Large intestine (tissue), 3 donors: ENCODE data around the gene MYO16. TPM values are rescaled to one million over a fixed set of nuclear protein-coding genes. Genes with fewer than 3 reads are reported as not detected.
"Not testable (repeated sequence)": the region's sequence is repeated elsewhere in the genome, so short reads cannot be mapped to it uniquely, and the experiment has no call there.

ENCODE experiments used
- DNase-seq, 2 donors: peaks; one replicate each; pipeline versions ENCODE4 v3.0.0 to v3.0.0-alpha.2; 2013
- H3K27ac ChIP-seq: one replicate; pipeline ENCODE4 v1.5.1; 2013; ENCODE audit warnings: low read length
- H3K27me3 ChIP-seq: 2 replicates; pipeline ENCODE4 v1.6.1; 2013; ENCODE audit warnings: low read length; ENCODE audit not compliant: control insufficient read depth, insufficient read depth
- H3K36me3 ChIP-seq: 2 replicates; pipeline ENCODE4 v1.6.1; 2013; ENCODE audit warnings: low read length; ENCODE audit not compliant: control insufficient read depth, insufficient read depth
- H3K4me1 ChIP-seq: one replicate; pipeline ENCODE4 v1.6.1; 2013; ENCODE audit warnings: low read length; ENCODE audit not compliant: control insufficient read depth, insufficient read depth
- H3K4me3 ChIP-seq: one replicate; pipeline ENCODE4 v1.5.1; 2013; ENCODE audit warnings: low read length
- H3K9me3 ChIP-seq: one replicate; pipeline ENCODE4 v1.6.1; 2013; ENCODE audit warnings: mild to moderate bottlenecking, low read depth, low read length, moderate library complexity; ENCODE audit not compliant: control insufficient read depth
- WGBS: methylation state at CpG from one replicate; pipeline ENCODE4 v1.1.5; 2013; ENCODE audit warnings: low lambda C conversion rate; ENCODE audit not compliant: insufficient coverage; 5-methylcytosine and 5-hydroxymethylcytosine counted together
- polyA plus RNA-seq: library from polyadenylated mRNA; unstranded; fragments of 120-200 nt; gene quantifications from one replicate; pipeline ENCODE4 v1.2.1, GENCODE V29; 2013

Gene MYO16
- polyA plus RNA-seq, 1 donor = 0.27 TPM

- no peak overlapping the region for H3K4me3 ChIP-seq
- no peaks in the 10 kb centered on the region for H3K9me3 ChIP-seq
- no peaks in the 10 kb centered on the region for H3K4me1 ChIP-seq
- H3K27ac ChIP-seq = no peak overlapping the region
- no peak for DNase-seq
- no peaks in the 10 kb centered on the region for H3K27me3 ChIP-seq
- no peaks in the 10 kb centered on the region for H3K36me3 ChIP-seq
- 100% methylated on average over 1 of the region's 10 CpGs for WGBS
Measured at GRCh38 chr13:108985166-108985565, 355.8 kb downstream of the MYO16 start.

- DNase-seq = no peak
- Histone ChIP-seq H3K27me3 (no peaks in the 10 kb centered on the region), H3K4me3 (no peak overlapping the region), H3K36me3 (no peaks in the 10 kb centered on the region), H3K27ac (no peak overlapping the region), H3K4me1 (no peaks in the 10 kb centered on the region), H3K9me3 (no peaks in the 10 kb centered on the region)
- 100% methylated on average over 1 of the region's 4 CpGs for WGBS
Measured at GRCh38 chr13:108987517-108987916, 358.1 kb downstream of the MYO16 start.

- Histone ChIP-seq H3K4me3 (no peak overlapping the region), H3K27ac (no peak overlapping the region), H3K9me3 (no peaks in the 10 kb centered on the region), H3K4me1 (no peaks in the 10 kb centered on the region), H3K36me3 (no peaks in the 10 kb centered on the region), H3K27me3 (no peaks in the 10 kb centered on the region)
- 100% methylated on average over 1 of the region's 5 CpGs for WGBS
- DNase-seq = no peak
Measured at GRCh38 chr13:108987944-108988343, 358.5 kb downstream of the MYO16 start.

- WGBS = no CpG with 5 or more reads among the region's 3 CpGs
- H3K27ac ChIP-seq, H3K4me1 ChIP-seq, H3K36me3 ChIP-seq, DNase-seq, H3K4me3 ChIP-seq, H3K9me3 ChIP-seq, H3K27me3 ChIP-seq: not testable (repeated sequence)
Measured at GRCh38 chr13:108991416-108991815, 362.0 kb downstream of the MYO16 start.

GRCh38 chr13:108993346-108993745 lies 363.9 kb downstream of the MYO16 start:
- H3K27me3 ChIP-seq = no peaks in the 10 kb centered on the region
- no peak overlapping the region for H3K27ac ChIP-seq
- no peak overlapping the region for H3K4me3 ChIP-seq
- H3K36me3 ChIP-seq = no peaks in the 10 kb centered on the region
- no peaks in the 10 kb centered on the region for H3K4me1 ChIP-seq
- H3K9me3 ChIP-seq = no peaks in the 10 kb centered on the region
- no peak for DNase-seq
- WGBS = 94% methylated on average over 2 of the region's 5 CpGs

GRCh38 chr13:108996430-108996829 lies 367.0 kb downstream of the MYO16 start:
- no peak overlapping the region for H3K27ac ChIP-seq
- no peaks in the 10 kb centered on the region for H3K9me3 ChIP-seq
- no peaks in the 10 kb centered on the region for H3K36me3 ChIP-seq
- DNase-seq = no peak
- H3K4me3 ChIP-seq = no peak overlapping the region
- H3K27me3 ChIP-seq = no peaks in the 10 kb centered on the region
- no peaks in the 10 kb centered on the region for H3K4me1 ChIP-seq

GRCh38 chr13:109000207-109000606 lies 370.8 kb downstream of the MYO16 start:
- Histone ChIP-seq H3K36me3 (no peaks in the 10 kb centered on the region), H3K27ac (no peak overlapping the region), H3K4me3 (no peak overlapping the region), H3K9me3 (no peaks in the 10 kb centered on the region), H3K4me1 (no peaks in the 10 kb centered on the region), H3K27me3 (no peaks in the 10 kb centered on the region)
- no CpG with 5 or more reads among the region's 2 CpGs for WGBS
- DNase-seq = no peak

- Histone ChIP-seq H3K27me3 (no peaks in the 10 kb centered on the region), H3K4me1 (no peaks in the 10 kb centered on the region), H3K27ac (no peak overlapping the region), H3K9me3 (no peaks in the 10 kb centered on the region), H3K4me3 (no peak overlapping the region), H3K36me3 (no peaks in the 10 kb centered on the region)
- WGBS = 100% methylated on average over 1 of the region's 2 CpGs
- DNase-seq = no peak
Measured at GRCh38 chr13:109002934-109003333, 373.5 kb downstream of the MYO16 start.

GRCh38 chr13:109007946-109008345 lies 378.5 kb downstream of the MYO16 start:
- Histone ChIP-seq H3K4me3 (no peak overlapping the region), H3K4me1 (no peaks in the 10 kb centered on the region), H3K36me3 (no peaks in the 10 kb centered on the region), H3K27me3 (no peaks in the 10 kb centered on the region), H3K9me3 (no peaks in the 10 kb centered on the region), H3K27ac (no peak overlapping the region)
- no peak for DNase-seq
- WGBS = 100% methylated on average over 2 of the region's 3 CpGs

GRCh38 chr13:109009756-109010155 lies 380.3 kb downstream of the MYO16 start:
- Histone ChIP-seq H3K9me3 (no peaks in the 10 kb centered on the region), H3K4me1 (no peaks in the 10 kb centered on the region), H3K36me3 (no peaks in the 10 kb centered on the region), H3K27ac (no peak overlapping the region), H3K27me3 (no peaks in the 10 kb centered on the region), H3K4me3 (no peak overlapping the region)
- 92% methylated on average over 4 of the region's 4 CpGs for WGBS
- DNase-seq = no peak

GRCh38 chr13:109010912-109011311 lies 381.5 kb downstream of the MYO16 start:
- Histone ChIP-seq H3K27ac (no peak overlapping the region), H3K36me3 (no peaks in the 10 kb centered on the region)
- WGBS = no CpG with 5 or more reads among the region's 1 CpG

More at GRCh38 chr13:109010912-109011311, 381.5 kb downstream of the MYO16 start:
- Histone ChIP-seq H3K27me3 (no peaks in the 10 kb centered on the region), H3K4me3 (no peak overlapping the region), H3K4me1 (no peaks in the 10 kb centered on the region), H3K9me3 (no peaks in the 10 kb centered on the region)
- no peak for DNase-seq
